K562 (cell line): ENCODE measurements around the gene TXNDC8. TPM values are rescaled to one million over a fixed set of nuclear protein-coding genes. Genes with fewer than 3 reads are reported as not detected.

Experiments
- ATF3 ChIP-seq, 2 experiments: fragments of 450-650 bp in 1 of 2; sonication (generic) in 1 of 2; formaldehyde crosslinking in 1 of 2; IDR thresholded peaks in 1 of 2; conservative IDR thresholded peaks in 1 of 2; 2 replicates each; pipeline versions ENCODE4 v1.6.1 to v1.8.1; 2016 to 2023; ENCODE audit warnings: mild to moderate bottlenecking in 2 of 2, moderate library complexity in 2 of 2, inconsistent platforms in 1 of 2, missing genetic modification reagents in 1 of 2
- CREB1 ChIP-seq, 2 experiments: sonication (generic) in 1 of 2; formaldehyde crosslinking in 1 of 2; IDR thresholded peaks; 2 replicates each; pipeline versions ENCODE4 v1.6.1 to v1.8.0; 2012 to 2022; ENCODE audit warnings: inconsistent platforms in 1 of 2, mild to moderate bottlenecking in 1 of 2, missing genetic modification reagents in 1 of 2, moderate library complexity in 1 of 2
- EHMT2 ChIP-seq: fragments of 450-650 bp; IDR thresholded peaks from 2 replicates; pipeline ENCODE4 v1.6.1; 2018; ENCODE audit warnings: antibody characterized with exemption
- GATAD2B ChIP-seq: fragments of 450-650 bp; IDR thresholded peaks from 2 replicates; pipeline ENCODE4 v1.6.1; 2017; ENCODE audit warnings: mild to moderate bottlenecking, borderline replicate concordance
- MYBL2 ChIP-seq, 2 experiments: fragments of 450-650 bp in 1 of 2; sonication (generic) in 1 of 2; formaldehyde crosslinking in 1 of 2; IDR thresholded peaks; 2 replicates each; pipeline versions ENCODE4 v1.6.1 to v1.8.1; 2017 to 2022; ENCODE audit warnings: borderline replicate concordance in 1 of 2, inconsistent platforms in 1 of 2, low read depth in 1 of 2, mild to moderate bottlenecking in 1 of 2, missing genetic modification reagents in 1 of 2, moderate library complexity in 1 of 2
- RFX5 ChIP-seq: IDR thresholded peaks from 2 replicates; pipeline ENCODE4 v1.6.1; 2011; ENCODE audit warnings: low read depth, mild to moderate bottlenecking, improper control_type of control experiment, low read length
- SIX5 ChIP-seq, 2 experiments: IDR thresholded peaks; 2 replicates each; pipeline ENCODE4 v1.6.1; 2011; ENCODE audit warnings: low read length in 2 of 2, borderline replicate concordance in 1 of 2, low read depth in 1 of 2, mild to moderate bottlenecking in 1 of 2, moderate library complexity in 1 of 2; ENCODE audit not compliant: insufficient read depth in 1 of 2
- STAG1 ChIP-seq: sonication (generic); formaldehyde crosslinking; IDR thresholded peaks from 2 replicates; pipeline ENCODE4 v1.5.0; 2020; ENCODE audit warnings: missing genetic modification reagents, borderline replicate concordance
- THRA ChIP-seq: fragments of 450-650 bp; IDR thresholded peaks from 2 replicates; pipeline ENCODE4 v1.6.1; 2017; ENCODE audit warnings: mild to moderate bottlenecking, moderate library complexity
- polyA plus RNA-seq, 8 experiments: library from polyadenylated mRNA; depleted of rRNA in 4 of 8; stranded (reverse) in 5 of 8; unstranded in 3 of 8; fragments of >200 nt; fragmentation: Nextera tagmentation in 2 of 8; fragmentation: Illumina TruSeq in 1 of 8; extraction: Ambion mirVana in 2 of 8; extraction: Trizol in 1 of 8; gene quantifications; 2 replicates each; pipeline versions ENCODE4 v1.2.1 to v1.2.3, GENCODE V29; 2011 to 2014; ENCODE audit warnings: inconsistent platforms in 1 of 8, missing spikeins in 1 of 8
- total RNA-seq, 7 experiments: library from RNA; depleted of rRNA in 6 of 7; stranded (reverse); fragments of >200 nt in 6 of 7; fragmentation: Illumina TruSeq in 2 of 7; extraction: Trizol in 2 of 7; gene quantifications; 2 replicates each; pipeline versions ENCODE4 v1.2.1 to v1.2.3, GENCODE V29; 2011 to 2021; ENCODE audit warnings: low replicate concordance in 1 of 7
- TF ChIP-seq, protein P1 (sequence below): fragments of 200-600 bp; sonication (generic); IDR thresholded peaks from one replicate; pipeline ENCODE4 v1.6.1; 2012; ENCODE audit warnings: mild to moderate bottlenecking, low read depth, low read length, inconsistent platforms
- TF ChIP-seq, protein P2 (sequence below): sonication (generic); formaldehyde crosslinking; IDR thresholded peaks from 2 replicates; pipeline ENCODE4 v1.9.0; 2022; ENCODE audit warnings: mild to moderate bottlenecking, missing genetic modification reagents

The TXNDC8 gene
- total and polyA plus RNA-seq, 9 of the 15 experiments (the other 6 are each of a cell fraction or from before 2014, with no cell fraction given): not detected

DNA sequence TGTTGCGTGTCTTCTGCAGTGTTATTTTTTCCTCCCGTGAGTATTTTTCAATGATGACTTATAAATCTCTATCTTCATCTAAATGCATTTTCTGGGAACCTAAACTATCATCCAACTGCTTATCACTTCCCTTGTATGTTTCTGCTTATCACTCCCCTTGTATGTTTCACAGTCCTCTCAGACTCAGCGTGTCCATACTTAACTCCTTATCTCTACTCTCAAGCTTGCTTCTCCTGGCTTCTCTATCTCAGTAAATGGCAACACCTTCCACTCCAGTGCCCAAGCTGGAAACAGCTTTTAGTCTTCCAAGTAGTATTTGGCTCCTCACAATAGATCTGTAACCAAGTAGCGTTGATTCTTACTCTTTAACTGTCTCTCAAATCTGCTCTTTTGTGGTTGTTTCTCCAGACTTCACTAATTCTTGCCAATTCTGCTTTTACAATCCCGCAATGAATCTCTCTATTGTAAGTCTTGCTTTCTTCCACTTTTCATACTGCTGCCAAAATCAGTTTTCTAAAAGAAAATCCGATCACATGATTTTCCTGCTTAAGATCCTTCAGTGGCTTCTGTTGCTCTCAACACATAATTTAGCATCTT, 33.8 kb upstream of the TXNDC8 start (continued):
- TF ChIP-seq, protein P1, sequence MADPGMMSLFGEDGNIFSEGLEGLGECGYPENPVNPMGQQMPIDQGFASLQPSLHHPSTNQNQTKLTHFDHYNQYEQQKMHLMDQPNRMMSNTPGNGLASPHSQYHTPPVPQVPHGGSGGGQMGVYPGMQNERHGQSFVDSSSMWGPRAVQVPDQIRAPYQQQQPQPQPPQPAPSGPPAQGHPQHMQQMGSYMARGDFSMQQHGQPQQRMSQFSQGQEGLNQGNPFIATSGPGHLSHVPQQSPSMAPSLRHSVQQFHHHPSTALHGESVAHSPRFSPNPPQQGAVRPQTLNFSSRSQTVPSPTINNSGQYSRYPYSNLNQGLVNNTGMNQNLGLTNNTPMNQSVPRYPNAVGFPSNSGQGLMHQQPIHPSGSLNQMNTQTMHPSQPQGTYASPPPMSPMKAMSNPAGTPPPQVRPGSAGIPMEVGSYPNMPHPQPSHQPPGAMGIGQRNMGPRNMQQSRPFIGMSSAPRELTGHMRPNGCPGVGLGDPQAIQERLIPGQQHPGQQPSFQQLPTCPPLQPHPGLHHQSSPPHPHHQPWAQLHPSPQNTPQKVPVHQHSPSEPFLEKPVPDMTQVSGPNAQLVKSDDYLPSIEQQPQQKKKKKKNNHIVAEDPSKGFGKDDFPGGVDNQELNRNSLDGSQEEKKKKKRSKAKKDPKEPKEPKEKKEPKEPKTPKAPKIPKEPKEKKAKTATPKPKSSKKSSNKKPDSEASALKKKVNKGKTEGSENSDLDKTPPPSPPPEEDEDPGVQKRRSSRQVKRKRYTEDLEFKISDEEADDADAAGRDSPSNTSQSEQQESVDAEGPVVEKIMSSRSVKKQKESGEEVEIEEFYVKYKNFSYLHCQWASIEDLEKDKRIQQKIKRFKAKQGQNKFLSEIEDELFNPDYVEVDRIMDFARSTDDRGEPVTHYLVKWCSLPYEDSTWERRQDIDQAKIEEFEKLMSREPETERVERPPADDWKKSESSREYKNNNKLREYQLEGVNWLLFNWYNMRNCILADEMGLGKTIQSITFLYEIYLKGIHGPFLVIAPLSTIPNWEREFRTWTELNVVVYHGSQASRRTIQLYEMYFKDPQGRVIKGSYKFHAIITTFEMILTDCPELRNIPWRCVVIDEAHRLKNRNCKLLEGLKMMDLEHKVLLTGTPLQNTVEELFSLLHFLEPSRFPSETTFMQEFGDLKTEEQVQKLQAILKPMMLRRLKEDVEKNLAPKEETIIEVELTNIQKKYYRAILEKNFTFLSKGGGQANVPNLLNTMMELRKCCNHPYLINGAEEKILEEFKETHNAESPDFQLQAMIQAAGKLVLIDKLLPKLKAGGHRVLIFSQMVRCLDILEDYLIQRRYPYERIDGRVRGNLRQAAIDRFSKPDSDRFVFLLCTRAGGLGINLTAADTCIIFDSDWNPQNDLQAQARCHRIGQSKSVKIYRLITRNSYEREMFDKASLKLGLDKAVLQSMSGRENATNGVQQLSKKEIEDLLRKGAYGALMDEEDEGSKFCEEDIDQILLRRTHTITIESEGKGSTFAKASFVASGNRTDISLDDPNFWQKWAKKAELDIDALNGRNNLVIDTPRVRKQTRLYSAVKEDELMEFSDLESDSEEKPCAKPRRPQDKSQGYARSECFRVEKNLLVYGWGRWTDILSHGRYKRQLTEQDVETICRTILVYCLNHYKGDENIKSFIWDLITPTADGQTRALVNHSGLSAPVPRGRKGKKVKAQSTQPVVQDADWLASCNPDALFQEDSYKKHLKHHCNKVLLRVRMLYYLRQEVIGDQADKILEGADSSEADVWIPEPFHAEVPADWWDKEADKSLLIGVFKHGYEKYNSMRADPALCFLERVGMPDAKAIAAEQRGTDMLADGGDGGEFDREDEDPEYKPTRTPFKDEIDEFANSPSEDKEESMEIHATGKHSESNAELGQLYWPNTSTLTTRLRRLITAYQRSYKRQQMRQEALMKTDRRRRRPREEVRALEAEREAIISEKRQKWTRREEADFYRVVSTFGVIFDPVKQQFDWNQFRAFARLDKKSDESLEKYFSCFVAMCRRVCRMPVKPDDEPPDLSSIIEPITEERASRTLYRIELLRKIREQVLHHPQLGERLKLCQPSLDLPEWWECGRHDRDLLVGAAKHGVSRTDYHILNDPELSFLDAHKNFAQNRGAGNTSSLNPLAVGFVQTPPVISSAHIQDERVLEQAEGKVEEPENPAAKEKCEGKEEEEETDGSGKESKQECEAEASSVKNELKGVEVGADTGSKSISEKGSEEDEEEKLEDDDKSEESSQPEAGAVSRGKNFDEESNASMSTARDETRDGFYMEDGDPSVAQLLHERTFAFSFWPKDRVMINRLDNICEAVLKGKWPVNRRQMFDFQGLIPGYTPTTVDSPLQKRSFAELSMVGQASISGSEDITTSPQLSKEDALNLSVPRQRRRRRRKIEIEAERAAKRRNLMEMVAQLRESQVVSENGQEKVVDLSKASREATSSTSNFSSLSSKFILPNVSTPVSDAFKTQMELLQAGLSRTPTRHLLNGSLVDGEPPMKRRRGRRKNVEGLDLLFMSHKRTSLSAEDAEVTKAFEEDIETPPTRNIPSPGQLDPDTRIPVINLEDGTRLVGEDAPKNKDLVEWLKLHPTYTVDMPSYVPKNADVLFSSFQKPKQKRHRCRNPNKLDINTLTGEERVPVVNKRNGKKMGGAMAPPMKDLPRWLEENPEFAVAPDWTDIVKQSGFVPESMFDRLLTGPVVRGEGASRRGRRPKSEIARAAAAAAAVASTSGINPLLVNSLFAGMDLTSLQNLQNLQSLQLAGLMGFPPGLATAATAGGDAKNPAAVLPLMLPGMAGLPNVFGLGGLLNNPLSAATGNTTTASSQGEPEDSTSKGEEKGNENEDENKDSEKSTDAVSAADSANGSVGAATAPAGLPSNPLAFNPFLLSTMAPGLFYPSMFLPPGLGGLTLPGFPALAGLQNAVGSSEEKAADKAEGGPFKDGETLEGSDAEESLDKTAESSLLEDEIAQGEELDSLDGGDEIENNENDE: no peak
- TF ChIP-seq CREB1 (IDR thresholded peaks at IDR 0.05) (peak; percentile 85), CREB1 (CRISPR knock-in tag; IDR thresholded peaks at IDR 0.05) (no peak), STAG1 (CRISPR knock-in tag) (no peak), RFX5 (no peak), GATAD2B (peak; percentile 94), SIX5 (IDR thresholded peaks at IDR 0.05; ENCODE audit: borderline replicate concordance in 1 of 2, insufficient read depth in 1 of 2, low read depth in 1 of 2, low read length in 2 of 2) (no peak), MYBL2 (IDR thresholded peaks at IDR 0.05; ENCODE audit: low read depth) (no peak; the same call in 1 of the 2 replicates), MYBL2 (CRISPR knock-in tag; IDR thresholded peaks at IDR 0.05; ENCODE audit: borderline replicate concordance) (no peak), ATF3 (IDR thresholded peaks at IDR 0.05) (peak; percentile 66; the same call in 1 of the 2 replicates), ATF3 (CRISPR knock-in tag; conservative IDR thresholded peaks at IDR 0.05) (0 out of 2 replicates have a peak, but pooled peaks have one; percentile 21), EHMT2 (peak; percentile 96), THRA (no peak)
- TF ChIP-seq, protein P2, sequence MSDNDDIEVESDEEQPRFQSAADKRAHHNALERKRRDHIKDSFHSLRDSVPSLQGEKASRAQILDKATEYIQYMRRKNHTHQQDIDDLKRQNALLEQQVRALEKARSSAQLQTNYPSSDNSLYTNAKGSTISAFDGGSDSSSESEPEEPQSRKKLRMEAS (CRISPR knock-in tag): no peak
